Mesothelial cell of epicardium (in vitro differentiated cells): Measurements from ENCODE around the gene MARCHF10. TPM values are rescaled to one million over a fixed set of nuclear protein-coding genes. Genes with fewer than 3 reads are reported as not detected.

Source experiments
- DNase-seq, 2 experiments: peaks; one replicate each; pipeline ENCODE4 v3.0.0; 2021; ENCODE audit warnings: low spot score in 2 of 2; ENCODE audit not compliant: unreplicated experiment in 2 of 2
- H3K27ac Mint-ChIP-seq: 2 replicates; pipeline ENCODE4 v1.8.0; 2021; ENCODE audit warnings: mixed read lengths
- H3K27me3 Mint-ChIP-seq: 2 replicates; pipeline ENCODE4 v1.8.0; 2021; ENCODE audit warnings: low read depth, mixed read lengths
- H3K36me3 Mint-ChIP-seq: 2 replicates; pipeline ENCODE4 v1.8.0; 2021; ENCODE audit warnings: mixed read lengths
- H3K4me1 Mint-ChIP-seq: 2 replicates; pipeline ENCODE4 v1.8.0; 2021; ENCODE audit warnings: mixed read lengths
- H3K4me3 Mint-ChIP-seq: 2 replicates; pipeline ENCODE4 v1.8.0; 2021; ENCODE audit warnings: mild to moderate bottlenecking, moderate library complexity, mixed read lengths
- H3K9me3 Mint-ChIP-seq: 2 replicates; pipeline ENCODE4 v1.8.0; 2021; ENCODE audit warnings: mixed read lengths
- CTCF ChIP-seq: fragments of 200-600 bp; sonication (generic); IDR thresholded peaks from one replicate; pipeline ENCODE4 v1.5.0; 2021; ENCODE audit warnings: antibody characterized with exemption; ENCODE audit not compliant: unreplicated experiment
- total RNA-seq: library from RNA; stranded (reverse); gene quantifications from 3 replicates; pipeline ENCODE4 v1.2.1, GENCODE V29; 2021

The MARCHF10 gene
- total RNA-seq, 1 donor from 2014 or later, result 1.1 TPM

- H3K4me3 Mint-ChIP-seq, result peak overlapping the region; percentile 20
- H3K27me3 Mint-ChIP-seq, result no peaks in the 10 kb centered on the region
- peaks cover 34% of the 10 kb centered on the region for H3K4me1 Mint-ChIP-seq
- peaks cover 6% of the 10 kb centered on the region for H3K36me3 Mint-ChIP-seq
- no peak for TF ChIP-seq CTCF
- peaks cover 16% of the 10 kb centered on the region for H3K9me3 Mint-ChIP-seq
- no peak overlapping the region for H3K27ac Mint-ChIP-seq
- no peak for DNase-seq
Observed at GRCh38 chr17:62809656-62810055, 1.5 kb upstream of the MARCHF10 start.

DNA sequence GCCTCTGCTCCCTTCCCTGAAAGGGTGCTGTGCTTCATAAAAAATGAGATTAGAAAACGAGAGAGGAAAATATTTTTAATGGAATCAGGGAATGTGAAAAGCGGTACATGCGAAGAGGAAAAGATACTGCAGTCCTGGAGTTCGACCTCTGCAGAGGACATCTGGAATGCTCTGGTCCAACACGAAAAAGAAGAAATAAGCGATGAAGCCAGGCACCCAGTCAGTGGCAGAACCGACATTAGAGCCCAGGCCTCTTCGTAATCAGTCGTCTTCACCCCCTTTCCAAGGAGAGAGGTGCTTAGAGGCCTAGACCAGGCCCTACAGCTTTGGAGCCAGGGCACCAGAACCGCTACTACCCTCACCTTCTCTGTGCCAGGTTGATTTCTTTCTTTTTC, 459 bp upstream of the MARCHF10 start:
- peaks cover 38% of the 10 kb centered on the region for H3K4me1 Mint-ChIP-seq
- peak overlapping the region; percentile 49 for H3K27ac Mint-ChIP-seq

GRCh38 chr17:62805234-62805633, 2.9 kb downstream of the MARCHF10 start:
- H3K27me3 Mint-ChIP-seq, result peaks cover 6% of the 10 kb centered on the region
- H3K27ac Mint-ChIP-seq, result no peak overlapping the region
- H3K9me3 Mint-ChIP-seq, result no peaks in the 10 kb centered on the region
- H3K36me3 Mint-ChIP-seq, result no peaks in the 10 kb centered on the region
- no peak overlapping the region for H3K4me3 Mint-ChIP-seq
- TF ChIP-seq CTCF, result no peak
- no peak for DNase-seq
- peaks cover 47% of the 10 kb centered on the region for H3K4me1 Mint-ChIP-seq

More for the DNA sequence above, 459 bp upstream of the MARCHF10 start:
- Mint-ChIP-seq H3K36me3 (peaks cover 1% of the 10 kb centered on the region), H3K9me3 (peaks cover 6% of the 10 kb centered on the region), H3K4me3 (peak overlapping the region; percentile 33), H3K27me3 (no peaks in the 10 kb centered on the region)
- no peak for DNase-seq
- TF ChIP-seq CTCF, result no peak

DNA sequence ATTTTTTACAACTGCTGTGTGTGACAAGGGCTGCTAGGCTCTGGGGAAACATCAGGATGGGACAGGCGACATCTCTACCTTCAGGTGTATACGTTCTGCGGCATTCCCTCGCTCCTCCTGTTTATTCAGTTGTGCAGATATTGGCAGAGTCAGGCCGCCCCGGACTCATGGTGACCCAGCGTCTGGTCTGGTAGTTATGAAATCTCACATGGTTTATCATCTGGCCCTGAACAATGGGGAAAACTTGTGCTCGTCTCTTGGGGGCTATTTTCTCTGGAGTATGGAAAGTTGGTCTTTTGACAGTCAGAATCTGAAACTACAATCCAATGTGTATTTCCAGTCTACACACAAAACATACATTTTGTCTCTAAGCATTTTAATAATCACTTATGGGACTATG, 3.3 kb downstream of the MARCHF10 start:
- Mint-ChIP-seq H3K27me3 (peaks cover 6% of the 10 kb centered on the region), H3K27ac (no peak overlapping the region), H3K9me3 (no peaks in the 10 kb centered on the region), H3K36me3 (no peaks in the 10 kb centered on the region), H3K4me3 (no peak overlapping the region), H3K4me1 (peaks cover 49% of the 10 kb centered on the region)
- TF ChIP-seq CTCF, result no peak
- DNase-seq, result peak in 1 of 2 experiments; percentile 29

- Mint-ChIP-seq H3K27me3 (peaks cover 6% of the 10 kb centered on the region), H3K27ac (no peak overlapping the region), H3K9me3 (no peaks in the 10 kb centered on the region), H3K36me3 (no peaks in the 10 kb centered on the region), H3K4me3 (no peak overlapping the region), H3K4me1 (peaks cover 45% of the 10 kb centered on the region)
- DNase-seq, result peak in 1 of 2 experiments; percentile 27
- TF ChIP-seq CTCF, result no peak
Observed at GRCh38 chr17:62804025-62804424, 4.1 kb downstream of the MARCHF10 start.
